A673 (cell line): ENCODE measurements around the gene APBA3.

ENCODE experiments used
- CTCF ChIP-seq: fragments of 300-800, 200-600 bp; sonication (generic); conservative IDR thresholded peaks from 2 replicates; pipeline ENCODE4 v1.5.1; 2017; ENCODE audit warnings: low read depth, mild to moderate bottlenecking, antibody characterized with exemption, low read length, moderate library complexity, mixed read lengths
- EZH2 ChIP-seq: fragments of 200-600 bp; sonication (generic); IDR thresholded peaks from 2 replicates; pipeline ENCODE4 v1.6.1; 2017; ENCODE audit warnings: borderline replicate concordance, low read depth, mild to moderate bottlenecking, mixed read lengths, antibody characterized with exemption, low read length; ENCODE audit not compliant: poor library complexity, severe bottlenecking

- TF ChIP-seq CTCF: no peak
- TF ChIP-seq EZH2: no peak
These were observed 42.9 kb upstream of the APBA3 start for GRCh38 chr19:3804429-3804828.
